RWPE2 (cell line): ENCODE measurements around the gene RBMS3.
A peak's percentile ranks its signal among the peaks of the same experiment; 100 is the strongest.

Source experiments
- ATAC-seq: fragments of 200-7000 bp; cut with Tn5 transposase; 3 replicates; pipeline ENCODE4 v1.9.1; 2021; ENCODE audit warnings: low read depth
- DNase-seq: peaks from one replicate; pipeline ENCODE4 v3.0.0-alpha.2; 2020; ENCODE audit warnings: low spot score
- H3K27ac ChIP-seq: fragments of 450-650 bp; 2 replicates; pipeline ENCODE4 v1.5.1; 2017; ENCODE audit warnings: mild to moderate bottlenecking; ENCODE audit not compliant: poor library complexity, severe bottlenecking
- H3K27me3 ChIP-seq: fragments of 250-450 bp; sonication (Bioruptor Pico); 2 replicates; pipeline ENCODE4 v1.5.1; 2021; ENCODE audit warnings: mild to moderate bottlenecking, moderate library complexity; ENCODE audit not compliant: insufficient read depth, poor library complexity, severe bottlenecking
- H3K36me3 ChIP-seq: fragments of 250-450 bp; sonication (Bioruptor Pico); 2 replicates; pipeline ENCODE4 v1.5.1; 2020; ENCODE audit warnings: low read depth, mild to moderate bottlenecking, moderate library complexity
- H3K4me1 ChIP-seq: fragments of 250-450 bp; sonication (Bioruptor Pico); 2 replicates; pipeline ENCODE4 v1.5.1; 2021; ENCODE audit warnings: mild to moderate bottlenecking, moderate library complexity; ENCODE audit not compliant: insufficient read depth, poor library complexity, severe bottlenecking
- H3K4me3 ChIP-seq: fragments of 250-450 bp; sonication (Bioruptor Pico); 2 replicates; pipeline ENCODE4 v1.5.1; 2021; ENCODE audit warnings: mild to moderate bottlenecking, moderate library complexity; ENCODE audit not compliant: severe bottlenecking
- H3K9me3 ChIP-seq: fragments of 250-450 bp; sonication (Bioruptor Pico); 2 replicates; pipeline ENCODE4 v1.5.1; 2021; ENCODE audit warnings: mild to moderate bottlenecking, moderate library complexity; ENCODE audit not compliant: severe bottlenecking
- CTCF ChIP-seq: fragments of 450-650 bp; IDR thresholded peaks from one replicate; pipeline ENCODE4 v1.5.1; 2017; ENCODE audit warnings: mild to moderate bottlenecking, moderate library complexity; ENCODE audit not compliant: poor library complexity, severe bottlenecking

The RBMS3 gene

GRCh38 chr3:29576181-29576580 is 295.3 kb downstream of the RBMS3 start:
- no peaks in the 10 kb centered on the region for H3K27me3 ChIP-seq
- no peaks in the 10 kb centered on the region for H3K4me1 ChIP-seq
- H3K9me3 ChIP-seq: no peaks in the 10 kb centered on the region
- no peak for TF ChIP-seq CTCF
- ATAC-seq (no peak), DNase-seq (no peak)
- H3K27ac ChIP-seq: no peak overlapping the region
- no peak overlapping the region for H3K4me3 ChIP-seq
- H3K36me3 ChIP-seq: no peaks in the 10 kb centered on the region

DNA sequence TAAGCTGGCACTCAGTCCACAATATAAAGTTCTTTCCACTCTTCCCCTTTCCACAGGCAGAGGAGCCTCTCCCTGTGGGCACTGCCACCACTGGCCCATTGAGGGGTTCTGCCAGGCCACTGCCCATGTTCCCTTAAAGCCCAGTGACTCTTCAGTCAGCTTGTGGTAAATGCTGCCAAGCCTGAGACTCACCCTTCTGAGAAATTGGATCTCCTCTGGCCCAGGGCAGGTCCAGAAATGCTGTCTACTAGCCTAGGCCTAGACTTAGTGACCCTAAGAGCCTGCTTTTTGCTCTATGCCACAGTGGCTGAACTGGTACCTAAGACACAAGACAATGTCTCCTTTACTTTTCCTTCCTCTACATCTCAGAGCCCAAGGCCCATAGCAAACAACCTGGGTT is 295.8 kb downstream of the RBMS3 start:
- H3K36me3 ChIP-seq: no peaks in the 10 kb centered on the region
- H3K4me1 ChIP-seq: no peaks in the 10 kb centered on the region
- H3K27ac ChIP-seq: no peak overlapping the region
- H3K4me3 ChIP-seq: no peak overlapping the region
- no peaks in the 10 kb centered on the region for H3K27me3 ChIP-seq
- no peaks in the 10 kb centered on the region for H3K9me3 ChIP-seq
- no peak for ATAC-seq
- TF ChIP-seq CTCF: no peak
- DNase-seq: no peak

DNA sequence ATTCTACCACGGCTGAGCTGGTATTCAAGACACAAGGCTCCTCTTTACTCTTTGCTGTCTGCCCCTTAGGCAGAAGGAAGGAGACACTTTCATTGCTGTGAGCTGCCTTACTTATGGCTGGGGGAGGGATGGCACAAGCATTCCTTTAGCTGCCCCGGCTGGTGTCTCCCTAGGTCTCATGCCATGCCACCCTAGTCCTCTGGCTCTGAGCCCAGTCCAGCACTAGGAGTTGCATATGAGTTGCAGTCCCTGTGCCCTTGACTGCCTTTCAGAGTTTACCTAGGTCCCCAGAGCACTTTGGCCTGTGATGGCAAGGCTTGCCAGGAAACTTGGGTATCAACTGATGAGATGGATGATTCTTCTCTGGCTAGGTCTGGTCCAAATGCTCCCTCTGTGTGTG is 296.4 kb downstream of the RBMS3 start:
- Histone ChIP-seq H3K27ac (no peak overlapping the region), H3K9me3 (no peaks in the 10 kb centered on the region), H3K36me3 (no peaks in the 10 kb centered on the region), H3K4me3 (no peak overlapping the region), H3K27me3 (no peaks in the 10 kb centered on the region), H3K4me1 (no peaks in the 10 kb centered on the region)
- TF ChIP-seq CTCF: no peak
- no peak for ATAC-seq
- DNase-seq: no peak

- no peaks in the 10 kb centered on the region for H3K4me1 ChIP-seq
- no peak overlapping the region for H3K4me3 ChIP-seq
- ATAC-seq: 0 out of 3 replicates have a peak, but pooled peaks have one; percentile 23
- no peaks in the 10 kb centered on the region for H3K27me3 ChIP-seq
- DNase-seq: no peak
- no peaks in the 10 kb centered on the region for H3K36me3 ChIP-seq
- H3K27ac ChIP-seq: no peak overlapping the region
- TF ChIP-seq CTCF: no peak
- no peaks in the 10 kb centered on the region for H3K9me3 ChIP-seq
These were observed 300.4 kb downstream of the RBMS3 start for GRCh38 chr3:29581311-29581710.

GRCh38 chr3:29582273-29582672 is 301.4 kb downstream of the RBMS3 start:
- H3K27me3 ChIP-seq: no peaks in the 10 kb centered on the region
- H3K27ac ChIP-seq: no peak overlapping the region
- TF ChIP-seq CTCF: no peak
- no peaks in the 10 kb centered on the region for H3K9me3 ChIP-seq
- H3K4me3 ChIP-seq: no peak overlapping the region
- H3K4me1 ChIP-seq: no peaks in the 10 kb centered on the region
- DNase-seq (no peak), ATAC-seq (no peak)
- H3K36me3 ChIP-seq: no peaks in the 10 kb centered on the region
